Activated CD4-positive, alpha-beta T cell treated with anti-CD3 and anti-CD28 coated beads, Interleukin-2, amount 10 ng/mL, durations not matched to agents 24 days and 14 days (primary cell): ENCODE results near the gene SLC30A4. TPM values are rescaled to one million over a fixed set of nuclear protein-coding genes. Genes with fewer than 3 reads are reported as not detected.
A peak's percentile ranks its signal among the peaks of the same experiment; 100 is the strongest.

Experiments
- DNase-seq: peaks from one replicate; pipeline ENCODE4 v3.0.0; 2022
- H3K27ac Mint-ChIP-seq: one replicate; pipeline ENCODE4 v1.8.0; 2022; ENCODE audit warnings: mild to moderate bottlenecking, mixed read lengths
- H3K27me3 Mint-ChIP-seq: one replicate; pipeline ENCODE4 v1.8.0; 2022; ENCODE audit warnings: mixed read lengths
- H3K36me3 Mint-ChIP-seq: one replicate; pipeline ENCODE4 v1.8.0; 2022; ENCODE audit warnings: low read depth, mild to moderate bottlenecking, mixed read lengths
- H3K4me1 Mint-ChIP-seq: one replicate; pipeline ENCODE4 v1.8.0; 2021; ENCODE audit warnings: mixed read lengths
- H3K4me3 Mint-ChIP-seq: one replicate; pipeline ENCODE4 v1.8.0; 2022; ENCODE audit warnings: mild to moderate bottlenecking, moderate library complexity, mixed read lengths
- H3K9me3 Mint-ChIP-seq: one replicate; pipeline ENCODE4 v1.8.0; 2021; ENCODE audit warnings: mixed read lengths
- intact Hi-C: fragments of 100-400 bp; cut with micrococcal nuclease; formaldehyde crosslinking; loops from one replicate; pipeline ENCODE4 v1.15.1; 2023
- total RNA-seq: library from RNA; stranded (reverse); gene quantifications from 2 replicates; pipeline ENCODE4 v1.2.3, GENCODE V29; 2022

SLC30A4 gene
- total RNA-seq, 1 donor from 2014 or later: 1.2 TPM

DNA sequence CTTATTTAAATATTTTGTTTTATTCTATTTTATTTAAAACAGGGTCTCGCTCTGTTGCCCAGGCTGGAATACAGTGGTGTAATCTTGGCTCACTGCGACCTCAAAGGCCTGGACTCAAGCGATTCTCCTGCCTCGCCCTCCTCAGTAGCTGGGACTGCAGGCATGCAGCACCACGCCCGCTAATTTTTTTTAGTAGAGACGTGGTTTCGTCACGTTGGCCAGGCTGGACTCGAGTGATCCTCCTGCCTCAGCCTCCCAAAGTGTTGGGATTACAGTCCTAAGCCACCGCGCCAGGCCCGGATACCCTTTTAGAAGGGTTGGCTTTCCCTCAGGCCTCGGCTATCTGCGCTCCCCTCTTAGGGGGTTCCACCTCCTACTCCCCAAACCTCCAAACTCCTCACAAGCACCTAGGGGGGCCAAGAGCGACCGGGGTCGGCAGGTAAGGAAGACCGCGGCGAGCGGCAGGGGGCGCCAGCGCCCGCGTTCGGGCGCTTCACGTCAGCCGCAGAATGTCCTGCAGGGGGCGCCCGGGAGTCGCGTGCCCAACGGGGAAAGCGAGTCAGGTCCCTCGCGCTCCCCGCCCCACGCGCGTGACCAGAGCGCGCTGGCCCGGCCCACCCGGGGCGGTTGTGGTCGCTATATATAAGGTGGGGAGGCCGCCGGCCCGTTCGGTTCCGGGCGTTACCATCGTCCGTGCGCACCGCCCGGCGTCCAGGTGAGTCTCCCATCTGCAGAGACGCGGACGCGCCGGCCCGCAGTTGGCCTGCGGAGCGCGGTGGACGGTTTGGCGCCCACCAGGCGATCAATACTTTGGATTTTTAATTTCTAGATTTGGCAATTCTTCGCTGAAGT lies 92.4 kb downstream of the SLC30A4 start:
- H3K36me3 Mint-ChIP-seq: peaks cover 4% of the 10 kb centered on the region
- intact Hi-C loops: loop anchor here (1.0 to 2.0 kb wide), 2 partner anchors 27 to 185 kb away; no protein-coding TSS in a partner anchor

More for the DNA sequence above, 92.4 kb downstream of the SLC30A4 start:
- Mint-ChIP-seq H3K9me3 (no peaks in the 10 kb centered on the region), H3K27me3 (peaks cover 23% of the 10 kb centered on the region), H3K4me1 (peaks cover 2% of the 10 kb centered on the region), H3K27ac (no peak overlapping the region), H3K4me3 (peak overlapping the region; percentile 70)
- peak; percentile 97 for DNase-seq

Other genes with a start within 250 kb of the SLC30A4 start
- gene GATM, start 144.2 kb downstream of the SLC30A4 start, total RNA-seq: 0.65 and 1.0 TPM in 2 replicates
- gene BLOC1S6, start 64.6 kb upstream of the SLC30A4 start, total RNA-seq: 42.8 and 44.8 TPM in 2 replicates
- gene SQOR, start 112.3 kb upstream of the SLC30A4 start, total RNA-seq: 103 and 108 TPM in 2 replicates